Astrocyte (in vitro differentiated cells and primary cell): ENCODE data around the gene PSAT1. TPM values are rescaled to one million over a fixed set of nuclear protein-coding genes. Genes with fewer than 3 reads are reported as not detected.

Experiments
- DNase-seq: peaks from one replicate; pipeline ENCODE4 v3.0.0-alpha.2; 2010; ENCODE audit warnings: low read depth
- FAIRE-seq: peaks from 2 replicates; lab custom pipeline; 2011; peaks lifted over from hg19 to GRCh38; lab: Jason Lieb, UNC
- H2AFZ ChIP-seq: 2 replicates; pipeline ENCODE4 v1.6.0; 2012; ENCODE audit warnings: low read depth, low read length, inconsistent platforms
- H3K27ac ChIP-seq: 2 replicates; pipeline ENCODE4 v1.5.1; 2011; ENCODE audit warnings: low read depth, low read length, inconsistent platforms
- H3K27me3 ChIP-seq: 2 replicates; pipeline ENCODE4 v1.6.0; 2011; ENCODE audit warnings: low read length, inconsistent platforms; ENCODE audit not compliant: insufficient read depth
- H3K36me3 ChIP-seq: 2 replicates; pipeline ENCODE4 v1.5.1; 2011; ENCODE audit warnings: low read length, inconsistent platforms; ENCODE audit not compliant: insufficient read depth
- H3K4me1 ChIP-seq: 2 replicates; pipeline ENCODE4 v1.5.1; 2011; ENCODE audit warnings: low read length, inconsistent platforms; ENCODE audit not compliant: insufficient read depth
- H3K4me2 ChIP-seq: 2 replicates; pipeline ENCODE4 v1.6.0; 2012; ENCODE audit warnings: low read length, inconsistent platforms
- H3K4me3 ChIP-seq: 2 replicates; pipeline ENCODE4 v1.5.1; 2011; ENCODE audit warnings: low read depth, mild to moderate bottlenecking, low read length, inconsistent platforms; ENCODE audit not compliant: insufficient read depth
- H3K79me2 ChIP-seq: 2 replicates; pipeline ENCODE4 v1.6.0; 2012; ENCODE audit warnings: mild to moderate bottlenecking, low read length, inconsistent platforms; ENCODE audit not compliant: insufficient read depth
- H3K9ac ChIP-seq: 2 replicates; pipeline ENCODE4 v1.6.0; 2012; ENCODE audit warnings: mild to moderate bottlenecking, low read length, inconsistent platforms
- H3K9me3 ChIP-seq: 2 replicates; pipeline ENCODE4 v1.5.1; 2012; ENCODE audit warnings: low read depth, mild to moderate bottlenecking, low read length, inconsistent platforms; ENCODE audit not compliant: insufficient read depth
- H4K20me1 ChIP-seq: 2 replicates; pipeline ENCODE4 v1.6.0; 2012; ENCODE audit warnings: low read length, inconsistent platforms; ENCODE audit not compliant: insufficient read depth
- H3K27ac Mint-ChIP-seq: one replicate; pipeline ENCODE4 v1.8.0; 2021; ENCODE audit warnings: mild to moderate bottlenecking, mixed read lengths; ENCODE audit not compliant: unreplicated experiment
- H3K27me3 Mint-ChIP-seq: one replicate; pipeline ENCODE4 v1.8.0; 2021; ENCODE audit warnings: low read depth, mixed read lengths; ENCODE audit not compliant: unreplicated experiment
- H3K36me3 Mint-ChIP-seq: one replicate; pipeline ENCODE4 v1.8.0; 2021; ENCODE audit warnings: low read depth, mixed read lengths; ENCODE audit not compliant: unreplicated experiment
- H3K4me1 Mint-ChIP-seq: one replicate; pipeline ENCODE4 v1.8.0; 2021; ENCODE audit warnings: low read depth, mixed read lengths; ENCODE audit not compliant: unreplicated experiment
- H3K4me3 Mint-ChIP-seq: one replicate; pipeline ENCODE4 v1.8.0; 2021; ENCODE audit warnings: mild to moderate bottlenecking, moderate library complexity, mixed read lengths; ENCODE audit not compliant: unreplicated experiment
- H3K9me3 Mint-ChIP-seq: one replicate; pipeline ENCODE4 v1.8.0; 2021; ENCODE audit warnings: mild to moderate bottlenecking, mixed read lengths; ENCODE audit not compliant: unreplicated experiment
- CTCF ChIP-seq: IDR thresholded peaks from 2 replicates; pipeline ENCODE4 v1.5.1; 2011; ENCODE audit warnings: low read depth, mild to moderate bottlenecking, inconsistent platforms, low read length, moderate library complexity; ENCODE audit not compliant: insufficient read depth
- EZH2 ChIP-seq: IDR thresholded peaks from 2 replicates; pipeline ENCODE4 v1.6.1; 2012; ENCODE audit warnings: mild to moderate bottlenecking, low read length, inconsistent platforms; ENCODE audit not compliant: insufficient read depth
- total RNA-seq: library from RNA; stranded (reverse); gene quantifications from 2 replicates; pipeline ENCODE4 v1.2.1, GENCODE V29; 2021

The PSAT1 gene
- total RNA-seq, 1 donor from 2014 or later = 335 TPM

- peaks cover 25% of the 10 kb centered on the region for H3K4me1 Mint-ChIP-seq
- peaks cover 8% of the 10 kb centered on the region for H3K4me1 ChIP-seq
- H3K9me3 Mint-ChIP-seq = no peaks in the 10 kb centered on the region
- no peaks in the 10 kb centered on the region for H3K27me3 Mint-ChIP-seq
- H3K4me2 ChIP-seq = peak overlapping the region; percentile 99
- H2AFZ ChIP-seq = peak overlapping the region; percentile 94
- peaks cover 16% of the 10 kb centered on the region for H3K36me3 Mint-ChIP-seq
- no peak for FAIRE-seq
- H4K20me1 ChIP-seq = no peaks in the 10 kb centered on the region
- H3K9ac ChIP-seq = peak overlapping the region; percentile 83
- H3K36me3 ChIP-seq = no peaks in the 10 kb centered on the region
- H3K27ac Mint-ChIP-seq = peak overlapping the region; percentile 89
- no peak for DNase-seq
- peaks cover 10% of the 10 kb centered on the region for H3K79me2 ChIP-seq
- H3K9me3 ChIP-seq = no peaks in the 10 kb centered on the region
- peak overlapping the region; percentile 90 for H3K4me3 Mint-ChIP-seq
- TF ChIP-seq EZH2 = no peak
- H3K27me3 ChIP-seq = no peaks in the 10 kb centered on the region
- H3K27ac ChIP-seq = no peak overlapping the region
- peak overlapping the region; percentile 79 for H3K4me3 ChIP-seq
Observed at GRCh38 chr9:78297672-78297961, 692 bp downstream of the PSAT1 start.

GRCh38 chr9:78298046-78298765 is 1.3 kb downstream of the PSAT1 start:
- Histone ChIP-seq H3K4me2 (peak overlapping the region; percentile 99), H3K4me3 (peak overlapping the region; percentile 79), H3K9ac (peak overlapping the region; percentile 83), H2AFZ (peak overlapping the region; percentile 94), H3K9me3 (no peaks in the 10 kb centered on the region), H3K79me2 (peaks cover 10% of the 10 kb centered on the region), H3K27ac (no peak overlapping the region), H3K36me3 (peaks cover 3% of the 10 kb centered on the region), H3K4me1 (peaks cover 8% of the 10 kb centered on the region), H3K27me3 (no peaks in the 10 kb centered on the region), H4K20me1 (no peaks in the 10 kb centered on the region)
- H3K4me1 Mint-ChIP-seq = peaks cover 25% of the 10 kb centered on the region
- FAIRE-seq (no peak), DNase-seq (no peak)
- peak overlapping the region; percentile 89 for H3K27ac Mint-ChIP-seq
- peaks cover 17% of the 10 kb centered on the region for H3K36me3 Mint-ChIP-seq
- H3K27me3 Mint-ChIP-seq = no peaks in the 10 kb centered on the region
- no peaks in the 10 kb centered on the region for H3K9me3 Mint-ChIP-seq
- H3K4me3 Mint-ChIP-seq = peak overlapping the region; percentile 90
- TF ChIP-seq CTCF = no peak
- TF ChIP-seq EZH2 = no peak

GRCh38 chr9:78300209-78300608 is 3.3 kb downstream of the PSAT1 start:
- Mint-ChIP-seq H3K36me3 (peaks cover 30% of the 10 kb centered on the region), H3K9me3 (no peaks in the 10 kb centered on the region), H3K27ac (no peak overlapping the region), H3K27me3 (no peaks in the 10 kb centered on the region), H3K4me3 (peak overlapping the region; percentile 70), H3K4me1 (peaks cover 24% of the 10 kb centered on the region)
- Histone ChIP-seq H3K27me3 (no peaks in the 10 kb centered on the region), H3K4me2 (no peak overlapping the region), H3K36me3 (peaks cover 3% of the 10 kb centered on the region), H3K79me2 (peaks cover 10% of the 10 kb centered on the region), H3K27ac (no peak overlapping the region), H3K4me1 (peaks cover 8% of the 10 kb centered on the region), H3K4me3 (no peak overlapping the region), H4K20me1 (no peaks in the 10 kb centered on the region), H3K9ac (no peak overlapping the region), H3K9me3 (no peaks in the 10 kb centered on the region), H2AFZ (no peak overlapping the region)
- FAIRE-seq = no peak
- no peak for TF ChIP-seq CTCF
- no peak for TF ChIP-seq EZH2
- DNase-seq = no peak
